DMS79 (cell line): Measurements from ENCODE around the gene CDC42BPA.

Source experiments
- DNase-seq: peaks from one replicate; lab custom pipeline; 2025; lab: John Stamatoyannopoulos, UW

Gene CDC42BPA

GRCh38 chr1:226980565-226981385, 337.5 kb downstream of the CDC42BPA start:
- no peak for DNase-seq

GRCh38 chr1:226980122-226980560, 338.2 kb downstream of the CDC42BPA start:
- DNase-seq: no peak

- DNase-seq: no peak
Observed at GRCh38 chr1:226979517-226980121, 338.7 kb downstream of the CDC42BPA start.

- DNase-seq: no peak
Observed at GRCh38 chr1:226979115-226979516, 339.2 kb downstream of the CDC42BPA start.

GRCh38 chr1:226978432-226979114, 339.7 kb downstream of the CDC42BPA start:
- no peak for DNase-seq

- no peak for DNase-seq
Observed at GRCh38 chr1:226977643-226978431, 340.5 kb downstream of the CDC42BPA start.

- DNase-seq: no peak
Observed at GRCh38 chr1:226976978-226977642, 341.2 kb downstream of the CDC42BPA start.

GRCh38 chr1:226976276-226976977, 341.9 kb downstream of the CDC42BPA start:
- DNase-seq: no peak

GRCh38 chr1:226975259-226976250, 342.7 kb downstream of the CDC42BPA start:
- no peak for DNase-seq

GRCh38 chr1:226974544-226975258, 343.6 kb downstream of the CDC42BPA start:
- DNase-seq: no peak

GRCh38 chr1:226973898-226974543, 344.3 kb downstream of the CDC42BPA start:
- no peak for DNase-seq

- DNase-seq: no peak
Observed at GRCh38 chr1:226973371-226973897, 344.9 kb downstream of the CDC42BPA start.

GRCh38 chr1:226972931-226973330, 345.4 kb downstream of the CDC42BPA start:
- DNase-seq: no peak

- no peak for DNase-seq
Observed at GRCh38 chr1:226971765-226972164, 346.5 kb downstream of the CDC42BPA start.

- DNase-seq: no peak
Observed at GRCh38 chr1:226967665-226968064, 350.6 kb downstream of the CDC42BPA start.

GRCh38 chr1:226966683-226967082, 351.6 kb downstream of the CDC42BPA start:
- DNase-seq: no peak

- DNase-seq: no peak
Observed at GRCh38 chr1:226965581-226966440, 352.5 kb downstream of the CDC42BPA start.
